Inferior parietal cortex (tissue), 1 donor: Measurements from ENCODE around the gene CEACAM19.
"Not testable (repeated sequence)": the region's sequence is repeated elsewhere in the genome, so short reads cannot be mapped to it uniquely, and the experiment has no call there.

Source experiments
- DNase-seq: peaks from one replicate; pipeline ENCODE4 v3.0.0-alpha.2; 2016; ENCODE audit errors: extremely low spot score

Gene CEACAM19

DNA sequence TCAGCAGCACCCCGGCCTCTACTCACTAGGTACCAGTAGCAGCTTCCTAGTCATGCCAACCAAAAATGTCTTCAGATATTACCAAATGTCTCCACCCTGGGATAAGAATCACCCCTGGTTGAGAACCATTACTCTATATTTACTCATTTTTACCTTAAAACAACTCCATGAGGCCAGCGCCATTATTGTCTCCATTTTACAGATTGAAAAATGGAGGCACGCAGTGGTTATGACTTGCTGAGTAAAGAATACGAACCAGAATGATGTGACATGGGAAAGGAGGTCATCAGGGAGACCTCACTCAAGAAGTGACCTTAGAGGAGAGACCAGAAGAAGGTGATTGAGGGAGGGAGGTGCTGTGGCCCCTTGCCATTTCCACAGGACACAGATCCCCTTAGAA, 2.2 kb downstream of the CEACAM19 start:
- no peak for DNase-seq

DNA sequence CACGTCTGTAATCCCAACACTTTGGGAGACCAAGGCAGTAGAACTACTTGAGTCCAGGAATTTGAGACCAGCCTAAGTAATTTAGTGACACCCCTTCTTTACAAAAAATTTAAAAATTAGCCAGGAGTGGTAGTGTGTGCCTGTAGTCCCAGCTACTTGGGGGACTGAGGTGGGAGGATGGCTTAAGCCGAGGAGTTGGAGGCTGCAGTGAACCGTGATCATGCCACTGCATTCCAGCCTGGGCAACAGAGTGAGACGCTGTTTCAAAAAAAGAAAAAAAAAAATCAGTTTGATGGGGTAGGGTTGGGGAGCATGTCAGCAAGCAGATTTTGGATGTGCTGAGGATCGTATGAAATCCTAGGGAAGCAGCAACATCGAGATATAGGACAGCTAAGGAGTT, 4.2 kb downstream of the CEACAM19 start:
- DNase-seq = no peak

DNA sequence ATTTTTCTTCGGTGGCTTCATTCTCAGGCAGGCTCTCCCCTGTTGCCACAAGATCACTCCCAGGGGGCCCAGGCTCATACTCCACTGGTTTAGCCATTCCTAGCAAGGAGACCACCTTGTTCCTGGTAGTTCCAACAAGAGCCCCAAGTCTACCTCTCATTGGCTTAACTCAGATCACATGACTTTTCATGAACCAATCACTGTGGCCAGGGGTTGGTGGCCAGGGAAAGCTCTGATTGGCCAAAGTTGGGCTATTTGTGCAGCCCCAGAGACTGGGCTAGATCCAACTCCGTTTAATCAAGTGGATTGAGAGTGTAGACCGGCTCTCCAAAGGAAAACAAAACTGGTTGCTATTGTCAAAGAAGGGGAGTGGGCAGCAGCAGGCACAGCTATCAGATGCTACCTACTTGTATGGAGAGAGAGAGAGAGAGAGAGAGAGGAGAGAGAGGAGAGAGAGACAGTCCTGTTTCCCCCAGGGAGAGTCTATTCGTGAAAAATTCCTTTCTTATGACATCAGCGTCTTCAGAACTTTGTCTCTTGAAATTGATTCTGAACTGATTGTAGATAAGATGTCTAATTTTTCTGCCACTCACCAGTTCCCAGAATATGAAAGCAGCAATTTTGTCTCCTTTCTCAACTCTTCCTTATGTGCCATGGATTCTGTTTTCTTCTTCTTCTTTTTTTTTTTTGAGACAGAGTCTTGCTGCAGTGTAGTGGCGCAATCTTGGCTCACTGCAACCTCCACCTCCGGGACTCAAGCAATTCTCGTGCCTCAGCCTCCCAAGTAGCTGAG, 5.9 kb downstream of the CEACAM19 start:
- no peak for DNase-seq

DNA sequence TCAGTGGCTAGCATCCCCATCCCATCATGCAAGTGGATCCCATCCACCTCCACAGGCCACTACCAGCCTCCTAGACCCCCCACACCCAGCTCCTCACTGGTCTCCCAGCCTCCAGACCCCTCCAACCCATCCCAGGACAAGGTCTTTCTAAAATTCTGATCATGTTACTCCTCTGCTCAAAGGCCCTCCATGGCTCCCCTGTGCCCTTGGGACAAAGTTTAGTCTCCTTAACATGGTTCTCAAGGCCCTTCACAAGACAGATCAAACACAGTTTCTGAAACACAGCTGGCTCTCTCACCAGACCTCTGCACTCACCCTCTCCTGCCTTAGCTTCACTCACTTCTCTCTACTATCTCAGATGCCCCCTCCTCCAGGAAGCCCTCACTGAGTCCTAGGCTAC, 9.3 kb downstream of the CEACAM19 start:
- no peak for DNase-seq

DNA sequence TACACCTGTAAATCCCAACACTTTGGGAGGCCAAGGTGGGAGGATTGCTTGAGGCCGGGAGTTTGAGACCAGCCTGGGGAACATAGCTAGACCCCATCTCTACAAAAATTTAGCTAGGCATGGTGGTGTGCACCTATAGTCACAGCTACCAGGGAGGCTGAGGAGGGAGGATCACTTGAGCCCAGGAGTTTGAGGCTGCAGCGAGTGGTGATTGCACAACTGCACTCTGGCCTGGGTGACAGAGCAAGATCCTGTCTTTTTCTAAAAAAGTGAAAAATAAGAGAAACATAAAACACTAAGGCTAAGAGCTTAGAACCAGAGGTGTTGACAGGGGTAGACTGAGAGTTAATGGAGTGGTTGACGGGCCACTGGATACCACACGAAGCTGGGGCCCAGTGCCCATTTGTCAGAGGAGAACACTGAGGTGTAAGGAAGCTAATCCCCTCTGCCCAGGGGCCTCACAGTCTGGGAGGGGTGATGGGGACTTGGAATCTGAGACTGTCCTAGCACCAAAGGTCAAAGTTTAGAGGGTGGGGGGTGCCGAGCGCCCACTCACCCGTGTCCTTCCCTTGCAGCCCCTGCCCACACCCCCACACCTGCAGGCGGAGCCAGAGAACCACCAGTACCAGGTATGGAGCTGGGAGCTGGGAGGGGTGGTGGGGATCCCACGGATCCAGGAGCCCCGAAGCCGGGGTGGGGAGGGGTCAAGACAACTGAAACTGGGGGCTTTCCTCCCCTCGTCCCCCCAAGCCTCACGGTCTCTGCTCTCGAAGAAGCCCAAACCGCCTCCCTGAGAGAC, 10.9 kb downstream of the CEACAM19 start:
- DNase-seq = no peak

DNA sequence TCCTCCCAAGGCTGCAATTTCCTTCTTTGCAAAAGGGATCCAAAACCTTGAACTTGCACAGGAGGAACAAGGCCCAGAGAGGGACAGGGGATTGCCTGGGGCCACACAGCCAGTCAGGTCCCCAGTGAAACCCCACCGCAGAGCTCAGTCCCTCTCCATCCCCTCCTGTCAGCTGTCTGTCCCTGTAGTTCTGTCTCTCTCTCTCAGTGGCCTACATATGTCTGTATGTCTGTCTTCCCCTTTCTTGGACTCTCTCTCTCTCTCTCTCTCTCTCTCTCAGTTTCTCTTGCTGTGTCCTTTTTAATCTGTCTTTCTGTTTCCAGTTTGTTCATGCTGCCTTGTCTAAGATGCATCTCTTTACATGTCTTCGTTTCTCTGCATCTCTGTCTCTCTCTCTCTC, 11.5 kb downstream of the CEACAM19 start:
- DNase-seq = no peak

DNA sequence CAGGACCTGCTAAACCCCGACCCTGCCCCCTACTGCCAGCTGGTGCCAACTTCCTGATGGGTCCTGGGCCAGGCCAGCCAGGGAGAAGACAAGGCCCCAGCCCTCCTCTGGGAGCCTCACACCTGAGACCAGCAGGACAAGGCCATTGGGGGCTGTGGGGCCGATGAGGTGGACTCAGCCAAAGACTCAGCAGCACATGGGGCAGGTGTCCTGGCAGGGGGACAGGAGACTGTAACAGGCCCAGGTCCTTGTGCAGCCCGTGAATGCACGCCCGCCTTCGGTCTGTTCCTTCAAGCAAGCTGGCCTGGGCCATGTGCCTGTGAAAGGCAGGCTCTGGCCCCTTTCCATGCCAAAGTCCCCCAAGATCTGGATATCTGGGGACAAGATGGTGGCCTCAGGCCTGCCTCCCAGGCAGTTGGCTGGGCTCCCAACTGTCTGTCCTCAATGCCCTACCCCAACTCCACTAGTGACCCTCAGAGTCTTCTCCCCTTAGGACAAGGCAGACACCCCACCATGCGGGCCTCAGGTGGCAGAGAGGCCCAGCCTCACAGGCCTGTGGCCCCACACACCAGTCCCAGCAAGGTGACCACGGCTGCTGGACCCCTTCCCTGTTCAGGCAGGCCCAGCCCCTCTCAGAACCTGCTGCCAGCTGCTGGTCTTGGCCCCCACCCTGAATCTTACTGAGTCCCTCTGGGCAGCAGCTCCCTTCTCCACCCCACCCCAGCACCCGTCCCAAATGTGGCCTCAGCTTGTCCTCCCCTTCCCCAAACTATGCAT, 12.3 kb downstream of the CEACAM19 start:
- no peak for DNase-seq

DNA sequence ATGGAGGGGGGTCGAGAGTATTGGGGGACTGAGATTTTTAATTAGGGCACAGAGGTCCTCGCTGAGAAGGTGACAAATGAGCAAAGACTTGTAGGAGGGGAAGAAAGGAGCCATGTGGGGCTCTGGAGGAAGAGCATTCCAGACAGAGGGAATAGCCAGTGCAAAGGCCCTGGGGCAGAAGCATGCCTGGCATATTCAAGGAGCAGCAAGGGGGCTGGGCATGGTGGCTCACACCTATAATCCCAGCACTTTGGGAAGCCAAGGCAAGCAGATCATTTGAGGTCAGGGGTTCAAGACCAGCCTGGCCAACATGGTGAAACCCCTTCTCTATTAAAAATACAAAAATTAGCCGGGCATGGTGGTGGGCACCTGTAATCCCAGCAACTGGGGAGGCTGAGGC, 13.1 kb downstream of the CEACAM19 start:
- not testable (repeated sequence) for DNase-seq

DNA sequence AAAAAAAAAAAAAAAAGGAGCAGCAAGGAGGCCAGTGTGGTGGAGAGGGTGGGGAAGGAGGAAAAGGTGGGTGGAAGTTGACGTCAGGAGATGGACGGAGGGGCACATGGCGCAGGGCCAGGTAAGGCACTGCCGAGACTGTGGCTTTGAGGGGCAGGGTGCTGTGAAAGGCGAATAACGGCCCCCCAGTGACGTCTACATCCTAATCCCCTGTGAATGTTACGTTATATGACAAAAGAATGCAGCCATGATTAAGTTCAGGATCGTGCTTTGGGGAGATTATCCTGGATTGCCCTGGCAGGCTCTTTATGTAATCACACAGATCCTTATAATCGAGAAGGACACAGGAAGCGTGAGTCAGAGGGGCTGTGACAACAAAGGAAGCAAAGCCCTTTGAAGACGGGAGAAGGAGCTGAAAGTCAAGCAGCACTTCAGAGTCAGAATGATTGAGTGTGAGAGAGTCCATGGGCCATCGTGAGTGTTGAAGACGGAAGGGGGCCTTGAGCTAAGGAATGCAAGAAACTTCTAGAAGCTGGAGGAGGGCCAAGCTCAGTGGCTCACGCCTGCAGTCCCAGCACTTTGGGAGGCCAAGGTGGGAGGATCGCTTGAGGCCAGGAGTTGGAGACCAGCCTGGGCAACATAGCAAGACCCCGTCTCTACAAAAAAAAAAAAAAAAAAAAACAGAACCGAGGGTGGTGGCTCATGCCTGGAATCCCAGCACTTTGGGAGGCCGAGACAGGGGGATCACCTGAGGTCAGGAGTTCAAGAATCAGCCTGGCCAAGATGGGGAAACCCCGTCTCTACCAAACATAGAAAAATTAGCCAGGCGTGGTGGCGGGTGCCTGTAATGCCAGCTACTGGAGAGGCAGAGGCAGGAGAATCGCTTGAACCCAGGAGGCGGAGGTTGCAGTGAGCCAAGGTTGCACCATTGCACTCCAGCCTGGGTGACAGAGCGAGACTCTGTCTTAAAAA, 13.9 kb downstream of the CEACAM19 start:
- no peak for DNase-seq

DNA sequence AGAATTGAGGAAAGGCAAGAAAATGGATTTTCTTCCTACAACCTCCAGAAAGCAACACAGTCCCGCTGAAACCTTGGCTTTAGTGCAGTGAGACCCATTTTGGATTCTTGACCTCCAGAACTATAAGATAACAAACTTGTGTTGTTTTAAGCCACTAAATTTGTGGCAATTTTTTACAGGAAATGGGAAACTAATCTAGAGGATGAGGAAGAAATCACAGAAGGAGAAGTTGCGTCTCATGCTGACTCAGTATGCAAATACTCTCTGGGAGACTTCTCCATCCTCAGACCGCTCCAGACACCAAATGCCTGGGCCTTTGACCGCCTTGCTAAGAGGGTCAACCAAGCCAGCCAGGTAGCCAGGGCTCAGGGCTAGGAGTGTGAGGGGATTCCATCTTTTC, 14.6 kb downstream of the CEACAM19 start:
- DNase-seq = no peak

DNA sequence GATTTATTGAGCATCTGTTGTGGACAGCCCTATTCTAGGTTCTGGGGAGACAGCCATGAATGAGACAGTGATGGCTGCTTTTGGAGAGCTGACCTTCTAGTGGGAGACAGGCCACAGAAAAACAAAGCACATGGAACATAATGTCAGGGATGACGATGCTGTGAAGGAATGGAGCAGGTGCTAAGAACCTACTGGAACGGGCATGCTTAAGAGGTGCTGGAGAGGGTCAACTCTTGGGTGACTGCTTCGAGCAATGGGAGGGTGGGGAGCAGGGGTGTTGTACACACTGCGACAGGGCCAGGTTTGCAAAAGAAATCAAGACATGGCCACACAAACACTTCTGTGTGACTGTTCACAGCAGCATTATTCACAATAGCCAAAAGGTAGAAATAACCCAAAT, 15.6 kb downstream of the CEACAM19 start:
- no peak for DNase-seq

DNA sequence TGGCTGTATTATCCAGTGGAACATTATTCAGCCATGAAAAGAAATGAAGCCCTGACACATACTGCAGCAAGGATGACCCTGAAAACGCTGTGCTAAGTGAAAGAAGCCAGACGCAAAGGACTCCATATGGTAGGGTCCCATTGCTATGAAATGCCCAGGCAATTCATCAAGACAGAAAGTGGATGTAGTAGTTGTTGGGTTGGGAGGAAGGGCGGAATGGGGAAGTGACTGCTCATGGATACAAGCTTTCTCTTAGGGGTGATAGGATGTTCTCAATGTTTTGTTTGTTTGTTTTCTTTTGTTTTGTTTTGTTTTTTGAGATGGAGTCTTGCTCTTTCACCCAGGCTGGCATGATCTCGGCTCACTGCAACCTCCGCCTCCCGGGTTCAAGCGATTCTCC, 16.6 kb downstream of the CEACAM19 start:
- no peak for DNase-seq

DNA sequence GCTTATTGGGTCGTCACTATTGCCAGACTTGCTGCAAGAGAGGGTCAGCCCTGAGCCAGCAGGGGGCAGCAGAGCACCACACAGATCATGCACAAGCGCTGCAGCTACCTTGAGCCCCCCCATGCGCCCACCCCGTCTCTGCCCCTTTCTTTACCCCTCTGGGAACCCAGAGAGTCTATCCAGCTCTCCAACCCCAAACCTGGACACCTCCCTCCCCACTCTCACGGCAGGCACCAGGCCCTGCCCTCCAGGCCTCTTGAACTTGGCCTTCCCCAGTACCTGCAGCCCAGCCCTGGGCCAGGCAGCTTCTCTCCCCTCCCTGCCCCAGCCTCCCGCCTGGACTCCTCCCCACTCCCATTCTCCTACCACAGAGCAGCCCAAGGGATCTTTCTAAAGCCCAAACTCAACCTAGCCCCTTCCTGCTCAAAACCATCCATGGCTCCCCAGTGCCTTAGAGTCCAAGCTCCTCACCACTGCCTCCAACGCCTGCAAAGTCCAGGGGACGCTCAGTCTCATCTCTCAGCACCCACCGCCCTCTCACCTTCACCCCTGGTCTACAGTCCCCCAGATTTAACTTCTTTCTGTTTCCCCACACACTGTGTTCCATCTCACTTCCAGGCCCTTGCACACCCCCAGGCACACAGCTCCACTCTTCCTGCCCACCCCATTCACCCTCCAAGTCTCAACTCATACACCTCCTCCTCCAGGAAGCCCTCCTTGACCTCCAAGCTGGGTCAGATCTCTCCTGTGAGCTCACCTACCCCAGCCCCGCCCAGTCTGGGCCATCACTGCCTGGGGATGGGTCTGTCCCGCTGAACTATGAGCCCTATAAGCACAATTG, 18.2 kb downstream of the CEACAM19 start:
- DNase-seq = peak; percentile 42

DNA sequence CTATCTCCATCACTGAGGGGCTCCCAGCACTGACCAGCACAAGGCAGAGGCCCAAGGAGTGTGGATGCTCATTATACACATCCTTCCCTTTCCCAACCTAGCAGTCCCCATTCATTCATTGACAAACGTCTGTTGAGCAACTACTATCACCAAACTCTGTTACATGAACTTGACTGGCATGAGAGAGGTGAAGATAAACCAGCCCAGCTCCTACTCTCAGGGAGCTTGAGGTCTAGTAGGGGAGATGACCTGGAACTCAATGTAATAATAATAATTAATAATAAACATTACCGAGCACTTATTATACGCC, 18.8 kb downstream of the CEACAM19 start:
- DNase-seq = no peak

DNA sequence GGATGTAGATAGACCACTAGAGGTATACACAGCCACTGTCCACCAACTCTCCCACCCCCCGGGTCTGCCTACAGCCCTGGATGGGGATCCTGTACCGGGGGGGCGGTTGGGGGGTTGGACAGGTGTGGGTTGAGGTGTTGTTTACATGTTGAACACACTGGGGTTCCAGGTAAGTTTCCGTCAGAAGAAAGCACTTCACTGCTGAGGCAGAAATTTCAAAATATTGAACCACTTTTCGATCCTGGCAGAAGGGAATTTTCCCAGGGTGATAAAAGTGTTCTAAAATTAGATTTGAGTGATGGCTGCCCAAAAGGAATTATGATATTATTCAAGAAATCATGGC, 21.1 kb downstream of the CEACAM19 start:
- DNase-seq = no peak

DNA sequence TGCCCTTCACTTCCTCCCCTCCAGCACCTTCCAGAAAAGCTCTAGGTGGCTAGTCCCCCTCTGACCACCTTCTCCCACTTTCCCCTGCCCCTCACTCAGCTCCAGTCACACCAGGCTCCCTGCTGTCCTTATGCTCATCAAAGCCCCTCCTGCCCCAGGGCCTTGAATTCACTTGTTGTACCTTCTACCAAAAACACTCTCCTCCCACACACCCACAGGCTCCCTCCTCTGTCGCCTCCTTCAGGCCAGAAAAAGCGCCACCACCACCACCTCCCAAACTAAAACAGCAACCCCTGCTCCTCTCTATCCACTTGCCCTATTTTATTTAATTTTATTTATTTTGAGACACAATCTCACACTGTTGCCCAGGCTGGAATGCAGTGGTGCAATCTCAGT, 22.9 kb downstream of the CEACAM19 start:
- no peak for DNase-seq

DNA sequence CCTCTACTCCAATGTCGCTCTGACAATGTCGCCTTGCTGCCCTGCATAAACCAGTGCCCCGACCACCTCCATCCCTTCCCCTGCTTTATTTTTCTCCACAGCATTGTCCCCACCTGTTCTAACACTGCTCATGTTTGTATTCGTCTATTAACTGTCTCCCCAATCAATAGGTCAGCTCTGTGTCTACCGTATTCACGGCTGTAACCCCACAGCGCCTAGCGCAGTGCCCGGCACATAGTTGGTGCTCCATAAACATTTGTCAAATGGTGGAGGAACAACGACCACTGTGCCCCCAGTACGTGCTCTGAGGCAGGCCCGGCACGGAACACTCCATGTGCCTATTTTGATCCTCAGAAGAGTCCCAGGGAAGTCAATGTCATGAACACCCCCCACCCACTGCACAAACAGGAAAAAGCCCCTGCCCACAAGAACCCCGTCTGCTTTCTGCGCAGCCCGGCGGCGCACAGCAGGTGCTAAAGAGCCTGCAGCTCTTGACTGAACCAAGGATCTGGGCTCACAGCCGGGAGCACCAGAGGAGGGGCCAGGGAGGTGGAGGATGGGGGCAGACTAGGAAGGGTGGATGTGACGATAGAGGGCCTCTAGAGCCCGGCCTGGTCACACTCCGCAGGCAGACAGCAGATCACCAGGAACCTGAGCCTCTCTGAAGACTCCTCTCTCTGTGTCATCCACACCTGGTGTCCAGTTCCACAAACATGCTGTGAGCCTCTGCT, 25.8 kb downstream of the CEACAM19 start:
- DNase-seq = no peak

DNA sequence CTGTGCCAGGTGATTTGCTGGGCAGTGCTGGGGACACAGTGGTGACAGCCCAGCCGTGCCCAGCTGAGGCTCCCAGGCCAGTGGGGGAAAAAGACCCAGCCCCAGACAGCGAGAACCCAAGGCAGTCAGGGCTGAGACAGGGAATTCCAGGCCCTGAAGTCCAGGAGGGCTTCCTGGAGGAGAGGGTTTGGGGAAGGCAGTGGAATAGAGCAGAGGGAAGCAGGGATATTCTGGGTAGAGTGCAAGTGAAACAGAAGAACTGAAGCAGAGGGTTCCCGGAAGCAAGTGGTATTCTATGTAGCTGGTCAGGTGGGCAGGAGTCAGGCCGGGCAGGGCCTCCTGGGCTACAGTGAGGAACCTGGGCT, 26.4 kb downstream of the CEACAM19 start:
- DNase-seq = no peak

DNA sequence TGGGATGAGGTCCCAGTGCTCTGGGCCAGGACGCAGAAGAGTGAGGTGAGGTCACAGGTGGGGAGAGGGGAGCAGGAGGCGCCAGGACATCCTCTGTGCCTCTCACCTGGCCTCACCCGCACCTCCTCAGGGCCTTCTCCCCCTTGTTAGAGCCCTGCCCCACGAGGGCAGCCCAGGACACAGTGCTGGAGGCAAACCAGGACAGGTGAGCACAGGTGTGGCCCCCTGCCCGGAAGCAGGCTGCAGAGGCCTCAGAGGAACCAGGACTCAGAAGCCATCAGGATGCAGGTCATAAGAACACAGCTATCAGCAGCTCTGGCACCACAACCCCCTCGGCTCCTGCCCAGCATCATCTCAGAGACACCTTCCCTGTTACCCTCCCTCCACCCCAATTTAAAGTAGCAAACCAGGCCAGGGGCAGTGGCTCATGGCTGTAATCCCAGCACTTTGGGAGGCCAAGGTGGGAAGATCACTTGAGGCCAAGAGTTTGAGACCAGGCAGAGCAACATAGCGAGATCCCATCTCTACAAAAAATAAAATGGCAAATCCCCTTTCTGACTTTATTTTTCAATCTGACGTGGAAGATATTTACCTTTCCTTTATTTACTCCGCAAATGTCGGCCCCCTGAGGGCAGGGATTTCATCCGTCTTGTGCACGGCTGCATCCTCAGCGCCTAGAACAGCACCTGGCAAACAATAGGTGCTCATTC, 27.4 kb downstream of the CEACAM19 start, which contains the start of gene CEACAM16:
TSS of gene CEACAM16 (plus strand) at position 660 of the 710 bp plus-strand sequence. CDS start 2,306 bp downstream, outside the sequence.
- no peak for DNase-seq
